HepG2 (cell line): ENCODE measurements around the gene PLEKHA6. TPM values are rescaled to one million over a fixed set of nuclear protein-coding genes. Genes with fewer than 3 reads are reported as not detected.

ENCODE experiments used
- ATAC-seq: fragments of 200-7000 bp; cut with Tn5 transposase; 3 replicates; pipeline ENCODE4 v1.9.1; 2020; ENCODE audit warnings: mild to moderate bottlenecking, moderate library complexity
- BruUV-seq: library from RNA; stranded (reverse); fragments of 400-500 nt; replicated peaks from 2 replicates; lab custom pipeline; 2021; lab: Mats Ljungman, UMichigan
- CTCF ChIA-PET: fragments of 300-600 bp; formaldehyde crosslinking; extraction: SDS; loops from one replicate; lab custom pipeline; 2021; ENCODE audit warnings: low total read pairs, inconsistent platforms, low intra/inter-chr PET ratio; lab: Yijun Ruan, JAX
- POLR2A ChIA-PET: fragments of 350-600 bp; sonication (Branson Sonifier 250); formaldehyde crosslinking; loops from one replicate; lab custom pipeline; 2020; ENCODE audit warnings: antibody characterized with exemption, inconsistent platforms; lab: Yijun Ruan, JAX
- DNase-seq: peaks from one replicate; pipeline ENCODE4 v3.0.0-alpha.2; 2015; ENCODE audit warnings: low spot score
- FAIRE-seq: peaks from 3 replicates; lab custom pipeline; 2011; peaks lifted over from hg19 to GRCh38; lab: Jason Lieb, UNC
- H2AFZ ChIP-seq: one replicate; pipeline ENCODE4 v1.6.1; 2011; ENCODE audit warnings: low read length, inconsistent platforms
- H3K27ac ChIP-seq: fragments of 300-600 bp; 3 replicates; pipeline ENCODE4 v1.8.0; 2011; ENCODE audit warnings: mixed run types, mild to moderate bottlenecking, mixed read lengths, low read length, inconsistent platforms; ENCODE audit not compliant: insufficient read depth; ENCODE audit errors: extremely low read length
- H3K27me3 ChIP-seq, 2 experiments: fragments of 200-600 bp in 1 of 2; 2 replicates in 1 of 2; 3 replicates in 1 of 2; pipeline versions ENCODE4 v1.6.0 to v1.8.0; 2011; ENCODE audit warnings: low read length in 2 of 2, mild to moderate bottlenecking in 2 of 2, moderate library complexity in 2 of 2, inconsistent platforms in 1 of 2; ENCODE audit not compliant: insufficient read depth in 2 of 2, control insufficient read depth in 1 of 2
- H3K36me3 ChIP-seq, 2 experiments: fragments of 200-600 bp in 1 of 2; replicated peaks in 1 of 2; 2 replicates in 1 of 2; 3 replicates in 1 of 2; pipeline versions ENCODE4 v1.5.1 to v1.8.0; 2011; ENCODE audit warnings: low read length in 2 of 2, inconsistent platforms in 1 of 2; ENCODE audit not compliant: insufficient read depth in 2 of 2, control insufficient read depth in 1 of 2
- H3K4me1 ChIP-seq: 2 replicates; pipeline ENCODE4 v1.5.1; 2012; ENCODE audit warnings: low read length, inconsistent platforms; ENCODE audit not compliant: insufficient read depth
- H3K4me2 ChIP-seq: 2 replicates; pipeline ENCODE4 v1.6.0; 2011; ENCODE audit warnings: low read depth, low read length, inconsistent platforms
- H3K4me3 ChIP-seq, 3 experiments: fragments of 200-600 bp in 1 of 3; sonication (generic), shearing (Covaris generic) in 1 of 3; replicated peaks in 1 of 3; 2 replicates each; pipeline ENCODE4 v1.5.1; 2011 to 2016; ENCODE audit warnings: low read length in 3 of 3, inconsistent platforms in 2 of 3, low read depth in 2 of 3, mild to moderate bottlenecking in 2 of 3, control low read depth in 1 of 3, mixed read lengths in 1 of 3; ENCODE audit not compliant: insufficient read depth in 1 of 3
- H3K79me2 ChIP-seq: one replicate; pipeline ENCODE4 v1.6.1; 2011; ENCODE audit warnings: low read length, inconsistent platforms; ENCODE audit not compliant: insufficient read depth
- H3K9ac ChIP-seq: 2 replicates; pipeline ENCODE4 v1.6.0; 2011; ENCODE audit warnings: mild to moderate bottlenecking, low read depth, low read length, inconsistent platforms; ENCODE audit not compliant: insufficient read depth
- H3K9me3 ChIP-seq: 2 replicates; pipeline ENCODE4 v1.5.1; 2012; ENCODE audit warnings: mild to moderate bottlenecking, low read length
- H4K20me1 ChIP-seq: 2 replicates; pipeline ENCODE4 v1.6.0; 2011; ENCODE audit warnings: inconsistent platforms, mild to moderate bottlenecking, low read length, moderate library complexity; ENCODE audit not compliant: insufficient read depth
- ATF3 ChIP-seq: sonication (generic); formaldehyde crosslinking; IDR thresholded peaks from 2 replicates; pipeline ENCODE4 v1.4.0; 2020; ENCODE audit warnings: missing genetic modification reagents
- ERF ChIP-seq: IDR thresholded peaks from 2 replicates; pipeline ENCODE4 v1.6.1; 2018; ENCODE audit warnings: missing biosample characterization, missing genetic modification reagents
- KDM2A ChIP-seq: sonication (generic); formaldehyde crosslinking; IDR thresholded peaks from 2 replicates; pipeline ENCODE4 v1.4.0; 2020; ENCODE audit warnings: low read depth, missing genetic modification reagents, borderline replicate concordance
- RELA ChIP-seq: sonication (generic); formaldehyde crosslinking; IDR thresholded peaks from 2 replicates; pipeline ENCODE4 v1.4.0; 2020; ENCODE audit warnings: missing genetic modification reagents
- TBX3 ChIP-seq: fragments of 450-650 bp; IDR thresholded peaks from 2 replicates; pipeline ENCODE4 v1.6.1; 2017; ENCODE audit warnings: antibody characterized with exemption, mild to moderate bottlenecking, inconsistent platforms, borderline replicate concordance
- ZBTB3 ChIP-seq: sonication (generic); formaldehyde crosslinking; IDR thresholded peaks from 2 replicates; pipeline ENCODE4 v1.4.0; 2020; ENCODE audit warnings: low read depth, mild to moderate bottlenecking, moderate library complexity, missing genetic modification reagents, borderline replicate concordance
- ZNF24 ChIP-seq: fragments of 450-650 bp; IDR thresholded peaks from 2 replicates; pipeline ENCODE4 v1.6.1; 2017; ENCODE audit warnings: antibody characterized with exemption, mild to moderate bottlenecking
- ZNF256 ChIP-seq: sonication (generic); formaldehyde crosslinking; conservative IDR thresholded peaks from 2 replicates; pipeline ENCODE4 v1.4.0; 2020; ENCODE audit warnings: missing genetic modification reagents
- ZNF276 ChIP-seq: sonication (generic); formaldehyde crosslinking; IDR thresholded peaks from 2 replicates; pipeline ENCODE4 v1.4.0; 2020; ENCODE audit warnings: mild to moderate bottlenecking, low read depth, missing genetic modification reagents
- ZNF280B ChIP-seq: sonication (generic); formaldehyde crosslinking; IDR thresholded peaks from 2 replicates; pipeline ENCODE4 v1.5.0; 2020; ENCODE audit warnings: missing genetic modification reagents, mild to moderate bottlenecking, borderline replicate concordance
- ZNF292 ChIP-seq: sonication (generic); formaldehyde crosslinking; IDR thresholded peaks from 2 replicates; pipeline ENCODE4 v1.8.1; 2022; ENCODE audit warnings: mild to moderate bottlenecking, low read depth, missing genetic modification reagents, borderline replicate concordance
- ZNF501 ChIP-seq: sonication (generic); formaldehyde crosslinking; IDR thresholded peaks from 2 replicates; pipeline ENCODE4 v1.5.1; 2020; ENCODE audit warnings: mild to moderate bottlenecking, moderate library complexity, missing genetic modification reagents
- ZNF746 ChIP-seq: sonication (generic); formaldehyde crosslinking; IDR thresholded peaks from 2 replicates; pipeline ENCODE4 v1.8.0; 2022; ENCODE audit warnings: mild to moderate bottlenecking, missing genetic modification reagents
- WGBS: methylation state at CpG from one replicate; pipeline ENCODE4 v1.1.6; 2017; ENCODE audit warnings: low lambda C conversion rate; 5-methylcytosine and 5-hydroxymethylcytosine counted together
- in situ Hi-C: cut with HindIII; loops from 2 replicates; pipeline ENCODE4 v1.10.0; 2017; ENCODE audit warnings: low pct_unique_long_range_greater_than_20kb; ENCODE audit not compliant: extremely low pct_ligation_motif_present
- intact Hi-C: fragments of 100-400 bp; cut with micrococcal nuclease; formaldehyde crosslinking; loops from one replicate; pipeline ENCODE4 v1.10.0; 2022; ENCODE audit not compliant: unreplicated experiment
- polyA plus RNA-seq, 8 experiments: library from polyadenylated mRNA; depleted of rRNA in 3 of 8; stranded (reverse) in 7 of 8; unstranded in 1 of 8; fragments of >200 nt; fragmentation: Illumina TruSeq in 4 of 8; extraction: Trizol in 4 of 8; gene quantifications; 2 replicates each; pipeline versions ENCODE4 v1.2.1 to v1.2.3, GENCODE V29; 2011 to 2016; ENCODE audit warnings: low read depth in 4 of 8, missing spikeins in 1 of 8, mixed read lengths in 1 of 8; ENCODE audit not compliant: insufficient read depth in 1 of 8
- total RNA-seq, 5 experiments: library from RNA; depleted of rRNA; stranded (reverse); fragments of >200 nt; fragmentation: Illumina TruSeq; extraction: Trizol; gene quantifications; 2 replicates each; pipeline ENCODE4 v1.2.3, GENCODE V29; 2016; ENCODE audit warnings: low read depth in 1 of 5
- TF ChIP-seq, protein P1 (sequence below): sonication (generic); formaldehyde crosslinking; IDR thresholded peaks from 2 replicates; pipeline ENCODE4 v1.5.0; 2020; ENCODE audit warnings: missing genetic modification reagents

Gene PLEKHA6
- total and polyA plus RNA-seq, 2 of the 13 experiments (the other 11 are each of a cell fraction or from before 2014, with no cell fraction given) = 5.3 to 11.4 TPM

DNA sequence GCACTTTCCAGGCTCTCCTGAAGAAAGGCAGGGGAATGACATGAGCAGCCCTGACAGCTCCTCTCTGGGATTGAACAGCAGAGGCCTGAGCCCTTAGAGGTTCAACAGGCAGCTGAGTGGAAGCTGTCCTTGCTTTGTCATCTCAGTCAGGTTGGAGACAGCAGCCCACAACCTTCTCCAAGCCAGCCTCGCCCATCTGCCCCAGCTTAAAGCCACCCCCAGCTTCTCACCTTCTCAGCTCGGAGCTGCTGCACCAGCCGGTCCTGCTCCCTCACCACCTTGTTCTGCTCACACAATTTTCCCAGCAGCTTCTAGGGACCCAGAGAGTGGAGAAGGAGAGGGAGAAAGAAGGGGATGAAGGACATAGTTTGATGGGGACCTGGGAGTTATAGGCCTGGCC lies 110.8 kb downstream of the PLEKHA6 start:
- no peak for ATAC-seq
- no peak for TF ChIP-seq ATF3 (CRISPR knock-in tag)
- no peak for TF ChIP-seq TBX3
- no peak for TF ChIP-seq ZNF746
- no peak for TF ChIP-seq ZNF501 (CRISPR knock-in tag)
- TF ChIP-seq, protein P1, sequence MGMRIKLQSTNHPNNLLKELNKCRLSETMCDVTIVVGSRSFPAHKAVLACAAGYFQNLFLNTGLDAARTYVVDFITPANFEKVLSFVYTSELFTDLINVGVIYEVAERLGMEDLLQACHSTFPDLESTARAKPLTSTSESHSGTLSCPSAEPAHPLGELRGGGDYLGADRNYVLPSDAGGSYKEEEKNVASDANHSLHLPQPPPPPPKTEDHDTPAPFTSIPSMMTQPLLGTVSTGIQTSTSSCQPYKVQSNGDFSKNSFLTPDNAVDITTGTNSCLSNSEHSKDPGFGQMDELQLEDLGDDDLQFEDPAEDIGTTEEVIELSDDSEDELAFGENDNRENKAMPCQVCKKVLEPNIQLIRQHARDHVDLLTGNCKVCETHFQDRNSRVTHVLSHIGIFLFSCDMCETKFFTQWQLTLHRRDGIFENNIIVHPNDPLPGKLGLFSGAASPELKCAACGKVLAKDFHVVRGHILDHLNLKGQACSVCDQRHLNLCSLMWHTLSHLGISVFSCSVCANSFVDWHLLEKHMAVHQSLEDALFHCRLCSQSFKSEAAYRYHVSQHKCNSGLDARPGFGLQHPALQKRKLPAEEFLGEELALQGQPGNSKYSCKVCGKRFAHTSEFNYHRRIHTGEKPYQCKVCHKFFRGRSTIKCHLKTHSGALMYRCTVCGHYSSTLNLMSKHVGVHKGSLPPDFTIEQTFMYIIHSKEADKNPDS = no peak
- no peak for TF ChIP-seq ZNF276 (CRISPR knock-in tag)
- TF ChIP-seq ZNF280B (CRISPR knock-in tag) = no peak
- no peak for TF ChIP-seq ZNF256
- TF ChIP-seq ZBTB3 (CRISPR knock-in tag) = no peak
- no peak for TF ChIP-seq RELA (CRISPR knock-in tag)
- no peak for TF ChIP-seq ZNF24
- TF ChIP-seq KDM2A (CRISPR knock-in tag) = no peak
- TF ChIP-seq ZNF292 (CRISPR knock-in tag) = no peak
- TF ChIP-seq ERF (CRISPR knock-in tag) = no peak

More for the DNA sequence above, 110.8 kb downstream of the PLEKHA6 start:
- in situ Hi-C loops = no loop called here
- Histone ChIP-seq H3K9me3 (no peaks in the 10 kb centered on the region), H3K79me2 (no peaks in the 10 kb centered on the region), H3K9ac (no peak overlapping the region), H3K27ac (no peak overlapping the region), H4K20me1 (no peaks in the 10 kb centered on the region), H3K36me3 (peaks cover 2 to 4% of the 10 kb centered on the region in 2 experiments; a peak in 2 of 5 replicates), H3K4me1 (peaks cover 10% of the 10 kb centered on the region), H2AFZ (no peak overlapping the region), H3K27me3 (no peaks in the 10 kb centered on the region), H3K4me3 (no peak overlapping the region), H3K4me2 (no peak overlapping the region)
- DNase-seq = no peak
- intact Hi-C loops = no loop called here
- POLR2A ChIA-PET = no interaction called here
- BruUV-seq = no TSS peak
- CTCF ChIA-PET = no interaction called here
- 95% methylated on average over 3 of the region's 3 CpGs for WGBS
- FAIRE-seq = no peak
